A549 (cell line): ENCODE measurements around the gene GHR.

Experiments
- EP300 ChIP-seq, 2 experiments: fragments of >200 bp; sonication (Bioruptor Twin); formaldehyde crosslinking; IDR thresholded peaks; 2 replicates in 1 of 2; 3 replicates in 1 of 2; pipeline ENCODE4 v1.6.1; 2016 to 2017
- HDAC2 ChIP-seq: fragments of 200-600 bp; sonication (generic); IDR thresholded peaks from 2 replicates; pipeline ENCODE4 v1.6.1; 2016
- NPAS2 ChIP-seq: fragments of 250-450 bp; sonication (Bioruptor Pico); IDR thresholded peaks from 2 replicates; pipeline ENCODE4 v1.8.0; 2022; ENCODE audit warnings: mild to moderate bottlenecking, moderate library complexity, borderline replicate concordance
- RAD21 ChIP-seq, 2 experiments: fragments of >200 bp in 1 of 2; sonication (Bioruptor Twin) in 1 of 2; formaldehyde crosslinking in 1 of 2; IDR thresholded peaks in 1 of 2; conservative IDR thresholded peaks in 1 of 2; 2 replicates in 1 of 2; 3 replicates in 1 of 2; pipeline ENCODE4 v1.6.1; 2012 to 2018; ENCODE audit warnings: inconsistent platforms in 1 of 2
- SMC3 ChIP-seq: fragments of >200 bp; sonication (Bioruptor Twin); formaldehyde crosslinking; IDR thresholded peaks from 3 replicates; pipeline ENCODE4 v1.6.1; 2018; ENCODE audit warnings: inconsistent platforms
- TP53 ChIP-seq: fragments of 250-450 bp; sonication (Bioruptor Pico); IDR thresholded peaks from 2 replicates; pipeline ENCODE4 v1.5.0; 2021; ENCODE audit warnings: mild to moderate bottlenecking, moderate library complexity
- TF ChIP-seq, protein P1 (sequence below): fragments of >200 bp; sonication (Bioruptor Twin); formaldehyde crosslinking; IDR thresholded peaks from 2 replicates; pipeline ENCODE4 v1.6.1; 2016
- TF ChIP-seq, protein P2 (sequence below): IDR thresholded peaks from 2 replicates; pipeline ENCODE4 v1.6.1; 2012

- TF ChIP-seq HDAC2 (no peak), SMC3 (no peak), NPAS2 (CRISPR knock-in tag) (no peak), TP53 (CRISPR knock-in tag) (no peak), EP300 (IDR thresholded peaks at IDR 0.05) (no peak), RAD21 (conservative IDR thresholded peaks at IDR 0.05 in 1 of 2, IDR thresholded peaks at IDR 0.05 in 1 of 2) (no peak)
- TF ChIP-seq, protein P1, sequence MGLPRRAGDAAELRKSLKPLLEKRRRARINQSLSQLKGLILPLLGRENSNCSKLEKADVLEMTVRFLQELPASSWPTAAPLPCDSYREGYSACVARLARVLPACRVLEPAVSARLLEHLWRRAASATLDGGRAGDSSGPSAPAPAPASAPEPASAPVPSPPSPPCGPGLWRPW, result no peak
- TF ChIP-seq, protein P2, sequence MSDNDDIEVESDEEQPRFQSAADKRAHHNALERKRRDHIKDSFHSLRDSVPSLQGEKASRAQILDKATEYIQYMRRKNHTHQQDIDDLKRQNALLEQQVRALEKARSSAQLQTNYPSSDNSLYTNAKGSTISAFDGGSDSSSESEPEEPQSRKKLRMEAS, result no peak
These were observed 67.6 kb downstream of the GHR start for GRCh38 chr5:42490831-42491230.
